Stimulated activated CD8-positive, alpha-beta memory T cell treated with anti-CD3 and anti-CD28 coated beads, Interleukin-7, amount 100 ng/mL, for 1 hour (primary cell): ENCODE data around the gene PANX2.

Source experiments
- DNase-seq, 2 donors: peaks; one replicate each; pipeline ENCODE4 v3.0.0-alpha.2; 2020; ENCODE audit warnings: low read depth in 2 of 2

The PANX2 gene

GRCh38 chr22:50211147-50211546 lies 40.6 kb downstream of the PANX2 start:
- DNase-seq: no peak

- no peak for DNase-seq
Observed at GRCh38 chr22:50213263-50213662, 42.7 kb downstream of the PANX2 start.

- DNase-seq: no peak
Observed at GRCh38 chr22:50215297-50216054, 44.9 kb downstream of the PANX2 start.

GRCh38 chr22:50216055-50216683 lies 45.6 kb downstream of the PANX2 start:
- no peak for DNase-seq

- no peak for DNase-seq
Observed at GRCh38 chr22:50216684-50217520, 46.4 kb downstream of the PANX2 start.

- no peak for DNase-seq
Observed at GRCh38 chr22:50217543-50218152, 47.1 kb downstream of the PANX2 start.

- DNase-seq: no peak
Observed at GRCh38 chr22:50218153-50218995, 47.8 kb downstream of the PANX2 start.

- no peak for DNase-seq
Observed at GRCh38 chr22:50218996-50219727, 48.6 kb downstream of the PANX2 start.

- no peak for DNase-seq
Observed at GRCh38 chr22:50219800-50220602, 49.5 kb downstream of the PANX2 start.

- DNase-seq: no peak
Observed at GRCh38 chr22:50220603-50221409, 50.3 kb downstream of the PANX2 start.

- no peak for DNase-seq
Observed at GRCh38 chr22:50221410-50222300, 51.1 kb downstream of the PANX2 start.

GRCh38 chr22:50222508-50222907 lies 52.0 kb downstream of the PANX2 start:
- no peak for DNase-seq

- no peak for DNase-seq
Observed at GRCh38 chr22:50224071-50224470, 53.5 kb downstream of the PANX2 start.

- DNase-seq: no peak
Observed at GRCh38 chr22:50225200-50225969, 54.9 kb downstream of the PANX2 start.

- DNase-seq: no peak
Observed at GRCh38 chr22:50226063-50226874, 55.7 kb downstream of the PANX2 start.

GRCh38 chr22:50226875-50227165 lies 56.3 kb downstream of the PANX2 start:
- no peak for DNase-seq
